Mesodermal cell (in vitro differentiated cells): ENCODE measurements around the gene ADPRH.

Experiments
- H3K27ac ChIP-seq: 2 replicates; pipeline ENCODE4 v1.7.0; 2013; ENCODE audit warnings: mild to moderate bottlenecking, low read depth, low read length, moderate library complexity; ENCODE audit not compliant: severe bottlenecking
- H3K36me3 ChIP-seq: 2 replicates; pipeline ENCODE4 v1.7.1; 2013; ENCODE audit warnings: mild to moderate bottlenecking, low read length, moderate library complexity; ENCODE audit not compliant: control insufficient read depth, insufficient read depth
- H3K4me1 ChIP-seq: one replicate; pipeline ENCODE4 v1.7.1; 2013; ENCODE audit warnings: mild to moderate bottlenecking, low read length; ENCODE audit not compliant: insufficient read depth, control insufficient read depth, poor library complexity, severe bottlenecking
- H3K4me3 ChIP-seq: 2 replicates; pipeline ENCODE4 v1.7.0; 2013; ENCODE audit warnings: low read length, control low read depth, mild to moderate bottlenecking; ENCODE audit not compliant: insufficient read depth, poor library complexity, severe bottlenecking; ENCODE audit errors: extremely low read depth
- H3K9me3 ChIP-seq: 2 replicates; pipeline ENCODE4 v1.7.1; 2013; ENCODE audit warnings: mild to moderate bottlenecking, low read length, moderate library complexity; ENCODE audit not compliant: control insufficient read depth
- WGBS, 2 experiments: methylation state at CpG; one replicate each; pipeline ENCODE4 v1.1.5; 2013; ENCODE audit warnings: missing lambda C conversion rate in 2 of 2; ENCODE audit not compliant: insufficient coverage in 2 of 2; 5-methylcytosine and 5-hydroxymethylcytosine counted together

Gene ADPRH

GRCh38 chr3:119596398-119596797, 17.1 kb downstream of the ADPRH start:
- Histone ChIP-seq H3K4me3 (no peak overlapping the region), H3K36me3 (no peaks in the 10 kb centered on the region), H3K4me1 (no peaks in the 10 kb centered on the region), H3K27ac (no peak overlapping the region), H3K9me3 (no peaks in the 10 kb centered on the region)
- WGBS, 2 experiments, result 90 to 93% methylated on average over 4 to 5 of the region's 6 CpGs

- Histone ChIP-seq H3K36me3 (no peaks in the 10 kb centered on the region), H3K9me3 (no peaks in the 10 kb centered on the region), H3K27ac (no peak within 1 kb of the TSS), H3K4me1 (no peaks in the 10 kb centered on the region), H3K4me3 (no peak within 1 kb of the TSS)
- 80 to 93% methylated on average over 2 of the region's 7 CpGs for WGBS, 2 experiments
These were observed 18.4 kb downstream of the ADPRH start, which contains the start of gene PLA1A for GRCh38 chr3:119597548-119598288. PLA1A (plus strand) TSS chr3:119597885; CDS start chr3:119597914, 29 bp downstream.

GRCh38 chr3:119598410-119599098, 19.3 kb downstream of the ADPRH start:
- no peak overlapping the region for H3K4me3 ChIP-seq
- 86 to 90% methylated on average over 1 of the region's 1 CpG for WGBS, 2 experiments
- no peak overlapping the region for H3K27ac ChIP-seq
- H3K36me3 ChIP-seq, result no peaks in the 10 kb centered on the region
- no peaks in the 10 kb centered on the region for H3K4me1 ChIP-seq
- H3K9me3 ChIP-seq, result no peaks in the 10 kb centered on the region

GRCh38 chr3:119599558-119600174, 20.4 kb downstream of the ADPRH start:
- no peaks in the 10 kb centered on the region for H3K36me3 ChIP-seq
- 85 to 94% methylated on average over 4 to 5 of the region's 6 CpGs for WGBS, 2 experiments

GRCh38 chr3:119600732-119601131, 21.4 kb downstream of the ADPRH start:
- H3K4me1 ChIP-seq, result no peaks in the 10 kb centered on the region
- H3K36me3 ChIP-seq, result no peaks in the 10 kb centered on the region
- no peak overlapping the region for H3K27ac ChIP-seq
- 20 to 65% methylated on average over 1 to 4 of the region's 5 CpGs for WGBS, 2 experiments
- H3K9me3 ChIP-seq, result no peaks in the 10 kb centered on the region
- no peak overlapping the region for H3K4me3 ChIP-seq

More at GRCh38 chr3:119599558-119600174, 20.4 kb downstream of the ADPRH start:
- H3K4me3 ChIP-seq, result no peak overlapping the region
- no peak overlapping the region for H3K27ac ChIP-seq
- H3K4me1 ChIP-seq, result no peaks in the 10 kb centered on the region
- no peaks in the 10 kb centered on the region for H3K9me3 ChIP-seq

- Histone ChIP-seq H3K9me3 (no peaks in the 10 kb centered on the region), H3K27ac (no peak overlapping the region), H3K36me3 (no peaks in the 10 kb centered on the region), H3K4me3 (no peak overlapping the region), H3K4me1 (no peaks in the 10 kb centered on the region)
- 94 to 100% methylated on average over 1 to 2 of the region's 3 CpGs for WGBS, 2 experiments
These were observed 21.9 kb downstream of the ADPRH start for GRCh38 chr3:119601154-119601553.

GRCh38 chr3:119602676-119603075, 23.4 kb downstream of the ADPRH start:
- H3K9me3 ChIP-seq, result no peaks in the 10 kb centered on the region
- WGBS, 2 experiments, result 67 to 100% methylated on average over 1 of the region's 1 CpG
- no peaks in the 10 kb centered on the region for H3K4me1 ChIP-seq
- no peaks in the 10 kb centered on the region for H3K36me3 ChIP-seq
- no peak overlapping the region for H3K4me3 ChIP-seq
- no peak overlapping the region for H3K27ac ChIP-seq

GRCh38 chr3:119604878-119605277, 25.6 kb downstream of the ADPRH start:
- 80 to 100% methylated on average over 1 of the region's 1 CpG for WGBS, 2 experiments
- Histone ChIP-seq H3K36me3 (no peaks in the 10 kb centered on the region), H3K4me3 (no peak overlapping the region), H3K9me3 (no peaks in the 10 kb centered on the region), H3K4me1 (no peaks in the 10 kb centered on the region), H3K27ac (no peak overlapping the region)

GRCh38 chr3:119608405-119609000, 29.2 kb downstream of the ADPRH start:
- Histone ChIP-seq H3K4me3 (no peak overlapping the region), H3K36me3 (no peaks in the 10 kb centered on the region), H3K27ac (no peak overlapping the region), H3K9me3 (no peaks in the 10 kb centered on the region), H3K4me1 (no peaks in the 10 kb centered on the region)
- 90 to 100% methylated on average over 2 to 4 of the region's 6 CpGs for WGBS, 2 experiments

GRCh38 chr3:119609301-119609700, 30.0 kb downstream of the ADPRH start:
- no peaks in the 10 kb centered on the region for H3K4me1 ChIP-seq
- no peak overlapping the region for H3K27ac ChIP-seq
- H3K36me3 ChIP-seq, result no peaks in the 10 kb centered on the region
- no peak overlapping the region for H3K4me3 ChIP-seq
- no peaks in the 10 kb centered on the region for H3K9me3 ChIP-seq
- WGBS, 2 experiments, result 71 to 78% methylated on average over 4 to 5 of the region's 6 CpGs
